ENCODE measurements around the gene ZNF892. TPM values are rescaled to one million over a fixed set of nuclear protein-coding genes. Genes with fewer than 3 reads are reported as not detected.

The ZNF892 gene
- total and polyA plus RNA-seq, 2 of the 4 experiments (the other 2 are of a cell fraction) = 0.46 to 2.7 TPM

DNA sequence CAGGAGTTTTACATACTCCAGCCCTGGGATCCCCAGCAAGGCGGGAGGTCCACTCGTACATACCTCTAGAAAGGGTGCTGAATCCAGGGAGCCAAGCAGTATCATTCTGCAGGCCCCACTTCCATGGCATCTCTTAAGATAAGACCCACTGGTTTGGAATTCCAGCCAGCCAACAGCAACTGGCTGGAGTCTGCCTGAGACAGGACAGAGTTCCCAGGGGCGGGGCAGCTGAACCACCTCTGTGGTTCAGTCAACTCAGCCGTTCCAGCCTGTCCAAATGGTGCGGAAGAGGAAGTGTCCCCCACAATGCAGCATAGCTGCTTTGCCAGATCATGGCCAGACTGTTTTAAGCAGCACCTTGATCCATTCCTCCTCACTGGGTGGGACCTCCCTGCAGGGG lies 33.2 kb downstream of the ZNF892 start:
- Histone ChIP-seq H3K4me1 (ENCODE audit: control insufficient read depth, insufficient read depth, low read length) (no peaks in the 10 kb centered on the region), H2BK20ac (ENCODE audit: low read depth, low read length) (no peak overlapping the region), H2BK5ac (ENCODE audit: low read depth, low read length, poor library complexity, severe bottlenecking) (no peak overlapping the region), H3K23ac (ENCODE audit: low read depth, low read length) (no peak overlapping the region), H4K20me1 (ENCODE audit: insufficient read depth, low read length) (no peaks in the 10 kb centered on the region), H4K91ac (ENCODE audit: insufficient read depth, low read depth, low read length) (no peak overlapping the region), H3K27me3 (ENCODE audit: control insufficient read depth, insufficient read depth, low read length) (no peaks in the 10 kb centered on the region), H3K9ac (ENCODE audit: low read depth, low read length) (no peak overlapping the region), H3K9me1 (ENCODE audit: insufficient read depth, low read length) (no peaks in the 10 kb centered on the region), H2AK9ac (replicated peaks; ENCODE audit: low read depth, low read length, poor library complexity) (no peak overlapping the region), H3K9me3 (ENCODE audit: control insufficient read depth, insufficient read depth, low read length) (peaks cover 11% of the 10 kb centered on the region), H3K36me3 (ENCODE audit: control insufficient read depth, insufficient read depth, low read length) (no peaks in the 10 kb centered on the region), H3K4me2 (ENCODE audit: low read depth, low read length) (no peak overlapping the region), H4K5ac (ENCODE audit: low read depth, low read length) (no peak overlapping the region), H2AFZ (replicated peaks; ENCODE audit: low read length, poor library complexity) (peak overlapping the region; percentile 51), H4K8ac (ENCODE audit: low read depth in 2 of 2, low read length in 2 of 2) (no peak overlapping the region), H3K4ac (ENCODE audit: low read depth, low read length) (no peak overlapping the region), H3K14ac (replicated peaks; ENCODE audit: low read depth, low read length) (no peak overlapping the region), H3K4me3 (ENCODE audit: insufficient read depth, low read depth, low read length) (no peak overlapping the region), H3K27ac (ENCODE audit: insufficient read depth, low read length) (no peak overlapping the region), H2AK5ac (ENCODE audit: low read depth, low read length) (no peak overlapping the region), H3K79me1 (ENCODE audit: low read depth in 1 of 2, low read length in 2 of 2) (no peaks in the 10 kb centered on the region), H3K18ac (ENCODE audit: low read depth, low read length) (no peak overlapping the region), H2BK120ac (ENCODE audit: low read depth, low read length) (no peak overlapping the region), H2BK15ac (ENCODE audit: low read depth, low read length) (no peak overlapping the region), H3K56ac (ENCODE audit: extremely low read depth, insufficient read depth, low read length) (no peak overlapping the region)
- in situ Hi-C loops (cut with MboI; ENCODE audit: low sequenced_read_pairs) (no loop called here), dilution Hi-C loops (cut with HindIII; ENCODE audit: low sequenced_read_pairs, unreplicated experiment) (no loop called here), intact Hi-C loops (cut with micrococcal nuclease) (no loop called here)
- BruUV-seq (replicated peaks) = no TSS peak
- POLR2A ChIA-PET (ENCODE audit: unreplicated experiment) = no interaction called here
- WGBS, 2 experiments (ENCODE audit: extremely low coverage in 2 of 2, insufficient read length in 1 of 2) = 40% methylated on average over 1 of the region's 5 CpGs; no CpG with 5 or more reads in 1 of the 2 experiments
- ATAC-seq (ENCODE audit: low read depth) (no peak), DNase-seq (no peak)
- CTCF ChIA-PET = no interaction called here
- TF ChIP-seq CEBPB (IDR thresholded peaks at IDR 0.05; ENCODE audit: low read depth, low read length) (no peak), RFX5 (IDR thresholded peaks at IDR 0.05; ENCODE audit: low read depth, low read length) (no peak), MAFK (IDR thresholded peaks at IDR 0.05; ENCODE audit: low read depth, low read length) (no peak), FOS (IDR thresholded peaks at IDR 0.05; ENCODE audit: low read depth, low read length) (no peak), RCOR1 (IDR thresholded peaks at IDR 0.05; ENCODE audit: insufficient replicate concordance, low read length) (no peak), MXI1 (IDR thresholded peaks at IDR 0.05; ENCODE audit: borderline replicate concordance, low read depth, low read length) (no peak), SMC3 (IDR thresholded peaks at IDR 0.05; ENCODE audit: low read depth, low read length) (no peak)
- TF ChIP-seq, protein P1, sequence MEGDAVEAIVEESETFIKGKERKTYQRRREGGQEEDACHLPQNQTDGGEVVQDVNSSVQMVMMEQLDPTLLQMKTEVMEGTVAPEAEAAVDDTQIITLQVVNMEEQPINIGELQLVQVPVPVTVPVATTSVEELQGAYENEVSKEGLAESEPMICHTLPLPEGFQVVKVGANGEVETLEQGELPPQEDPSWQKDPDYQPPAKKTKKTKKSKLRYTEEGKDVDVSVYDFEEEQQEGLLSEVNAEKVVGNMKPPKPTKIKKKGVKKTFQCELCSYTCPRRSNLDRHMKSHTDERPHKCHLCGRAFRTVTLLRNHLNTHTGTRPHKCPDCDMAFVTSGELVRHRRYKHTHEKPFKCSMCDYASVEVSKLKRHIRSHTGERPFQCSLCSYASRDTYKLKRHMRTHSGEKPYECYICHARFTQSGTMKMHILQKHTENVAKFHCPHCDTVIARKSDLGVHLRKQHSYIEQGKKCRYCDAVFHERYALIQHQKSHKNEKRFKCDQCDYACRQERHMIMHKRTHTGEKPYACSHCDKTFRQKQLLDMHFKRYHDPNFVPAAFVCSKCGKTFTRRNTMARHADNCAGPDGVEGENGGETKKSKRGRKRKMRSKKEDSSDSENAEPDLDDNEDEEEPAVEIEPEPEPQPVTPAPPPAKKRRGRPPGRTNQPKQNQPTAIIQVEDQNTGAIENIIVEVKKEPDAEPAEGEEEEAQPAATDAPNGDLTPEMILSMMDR (conservative IDR thresholded peaks at IDR 0.05; ENCODE audit: low read depth, low read length) = no peak
- TF ChIP-seq, protein P2, sequence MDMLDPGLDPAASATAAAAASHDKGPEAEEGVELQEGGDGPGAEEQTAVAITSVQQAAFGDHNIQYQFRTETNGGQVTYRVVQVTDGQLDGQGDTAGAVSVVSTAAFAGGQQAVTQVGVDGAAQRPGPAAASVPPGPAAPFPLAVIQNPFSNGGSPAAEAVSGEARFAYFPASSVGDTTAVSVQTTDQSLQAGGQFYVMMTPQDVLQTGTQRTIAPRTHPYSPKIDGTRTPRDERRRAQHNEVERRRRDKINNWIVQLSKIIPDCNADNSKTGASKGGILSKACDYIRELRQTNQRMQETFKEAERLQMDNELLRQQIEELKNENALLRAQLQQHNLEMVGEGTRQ (IDR thresholded peaks at IDR 0.05; ENCODE audit: low read depth, low read length) = no peak
- TF ChIP-seq, protein P3, sequence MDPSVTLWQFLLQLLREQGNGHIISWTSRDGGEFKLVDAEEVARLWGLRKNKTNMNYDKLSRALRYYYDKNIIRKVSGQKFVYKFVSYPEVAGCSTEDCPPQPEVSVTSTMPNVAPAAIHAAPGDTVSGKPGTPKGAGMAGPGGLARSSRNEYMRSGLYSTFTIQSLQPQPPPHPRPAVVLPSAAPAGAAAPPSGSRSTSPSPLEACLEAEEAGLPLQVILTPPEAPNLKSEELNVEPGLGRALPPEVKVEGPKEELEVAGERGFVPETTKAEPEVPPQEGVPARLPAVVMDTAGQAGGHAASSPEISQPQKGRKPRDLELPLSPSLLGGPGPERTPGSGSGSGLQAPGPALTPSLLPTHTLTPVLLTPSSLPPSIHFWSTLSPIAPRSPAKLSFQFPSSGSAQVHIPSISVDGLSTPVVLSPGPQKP (IDR thresholded peaks at IDR 0.05; ENCODE audit: borderline replicate concordance, low read depth, low read length) = no peak
